Measurements from ENCODE around the gene TUFT1. TPM values are rescaled to one million over a fixed set of nuclear protein-coding genes. Genes with fewer than 3 reads are reported as not detected.

TUFT1 gene
- total and polyA plus RNA-seq, 7 donors: 8.0 to 18.0 (median 12.1) TPM

DNA sequence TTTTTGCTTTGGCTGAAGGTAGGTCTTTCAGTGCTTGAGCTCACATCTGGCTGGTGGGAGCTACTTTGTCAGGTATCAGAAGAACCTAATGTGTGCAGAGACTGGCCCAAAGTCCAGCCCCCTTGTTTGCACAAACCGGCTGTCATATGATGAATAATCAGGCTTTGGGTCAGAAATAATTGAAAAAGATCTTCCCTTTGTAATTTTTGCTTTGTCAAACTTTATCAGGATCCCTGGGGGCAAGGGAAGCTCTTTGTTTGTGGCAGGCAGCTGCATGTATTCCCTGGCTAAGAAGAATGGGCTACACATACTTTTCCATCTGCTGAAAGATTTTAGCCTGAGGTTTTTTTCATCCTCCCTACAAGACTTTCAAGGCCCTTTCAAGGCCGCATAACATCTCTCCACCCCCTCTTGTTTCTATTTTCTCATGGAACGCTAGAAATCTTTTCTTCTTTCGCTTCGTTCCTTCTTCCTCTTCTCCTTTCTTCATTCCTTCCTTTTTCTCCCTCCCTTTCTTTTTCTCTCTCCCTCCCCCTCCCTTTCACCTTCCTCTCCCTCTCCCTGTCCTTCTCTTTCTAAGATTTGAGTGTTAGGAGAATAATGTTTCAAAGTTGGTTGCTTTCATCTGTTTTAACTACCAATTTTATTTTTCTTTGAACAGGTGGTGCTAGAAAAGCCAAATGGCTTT, 25.5 kb downstream of the TUFT1 start:
- H3K9me3 ChIP-seq: no peaks in the 10 kb centered on the region
- intact Hi-C loops (cut with DNase I): no loop called here
- no peak overlapping the region for H3K4me3 ChIP-seq
- H3K27ac ChIP-seq: no peak overlapping the region
- DNase-seq: no peak
- peaks cover 0 to 7% (median 0%) of the 10 kb centered on the region in 4 donors for H3K4me1 ChIP-seq
- WGBS, 2 donors: 59 to 81% methylated on average over 5 of the region's 5 CpGs
- H3K27me3 ChIP-seq: no peaks in the 10 kb centered on the region
- H3K36me3 ChIP-seq: peaks cover 0 to 66% (median 13%) of the 10 kb centered on the region in 4 donors
- TF ChIP-seq, protein P1, sequence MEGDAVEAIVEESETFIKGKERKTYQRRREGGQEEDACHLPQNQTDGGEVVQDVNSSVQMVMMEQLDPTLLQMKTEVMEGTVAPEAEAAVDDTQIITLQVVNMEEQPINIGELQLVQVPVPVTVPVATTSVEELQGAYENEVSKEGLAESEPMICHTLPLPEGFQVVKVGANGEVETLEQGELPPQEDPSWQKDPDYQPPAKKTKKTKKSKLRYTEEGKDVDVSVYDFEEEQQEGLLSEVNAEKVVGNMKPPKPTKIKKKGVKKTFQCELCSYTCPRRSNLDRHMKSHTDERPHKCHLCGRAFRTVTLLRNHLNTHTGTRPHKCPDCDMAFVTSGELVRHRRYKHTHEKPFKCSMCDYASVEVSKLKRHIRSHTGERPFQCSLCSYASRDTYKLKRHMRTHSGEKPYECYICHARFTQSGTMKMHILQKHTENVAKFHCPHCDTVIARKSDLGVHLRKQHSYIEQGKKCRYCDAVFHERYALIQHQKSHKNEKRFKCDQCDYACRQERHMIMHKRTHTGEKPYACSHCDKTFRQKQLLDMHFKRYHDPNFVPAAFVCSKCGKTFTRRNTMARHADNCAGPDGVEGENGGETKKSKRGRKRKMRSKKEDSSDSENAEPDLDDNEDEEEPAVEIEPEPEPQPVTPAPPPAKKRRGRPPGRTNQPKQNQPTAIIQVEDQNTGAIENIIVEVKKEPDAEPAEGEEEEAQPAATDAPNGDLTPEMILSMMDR (IDR thresholded peaks at IDR 0.05): no peak
- TF ChIP-seq EP300 (IDR thresholded peaks at IDR 0.05): no peak
- TF ChIP-seq POLR2AphosphoS5 (IDR thresholded peaks at IDR 0.05): no peak
- TF ChIP-seq POLR2A (IDR thresholded peaks at IDR 0.05): no peak

DNA sequence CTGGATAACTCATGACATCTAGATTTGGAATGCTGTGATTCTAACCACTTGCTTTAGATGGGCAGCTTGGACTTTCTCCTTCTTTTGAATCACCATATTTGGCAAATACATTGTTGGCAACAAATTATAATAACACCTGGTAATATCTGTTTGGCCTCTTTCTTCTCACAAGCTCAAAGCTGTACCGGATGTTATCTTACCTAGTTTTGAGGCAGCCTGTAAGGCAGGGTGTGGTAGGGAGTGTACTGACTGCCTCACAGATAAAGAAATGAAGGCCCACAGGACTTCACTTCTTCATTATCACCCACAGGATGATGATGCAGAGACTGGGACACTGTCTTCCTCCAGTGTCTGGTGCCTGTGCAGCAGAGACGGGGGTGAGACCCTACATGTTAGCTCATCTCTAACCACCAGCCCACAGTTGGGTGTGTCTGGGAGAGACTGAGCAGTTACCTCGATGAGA, 28.5 kb downstream of the TUFT1 start:
- Histone ChIP-seq H3K9me3 (no peaks in the 10 kb centered on the region), H3K27me3 (no peaks in the 10 kb centered on the region), H3K27ac (no peak overlapping the region), H3K36me3 (peaks cover 0 to 75% (median 12%) of the 10 kb centered on the region in 4 donors), H3K4me3 (no peak overlapping the region), H3K4me1 (no peaks in the 10 kb centered on the region)
- WGBS, 2 donors: 25 to 72% methylated on average over 3 of the region's 3 CpGs
- TF ChIP-seq POLR2AphosphoS5 (IDR thresholded peaks at IDR 0.05) (no peak), EP300 (IDR thresholded peaks at IDR 0.05) (no peak), POLR2A (IDR thresholded peaks at IDR 0.05) (no peak)
- TF ChIP-seq, protein P1 (IDR thresholded peaks at IDR 0.05): no peak
- no peak for DNase-seq
- intact Hi-C loops (cut with DNase I): no loop called here

DNA sequence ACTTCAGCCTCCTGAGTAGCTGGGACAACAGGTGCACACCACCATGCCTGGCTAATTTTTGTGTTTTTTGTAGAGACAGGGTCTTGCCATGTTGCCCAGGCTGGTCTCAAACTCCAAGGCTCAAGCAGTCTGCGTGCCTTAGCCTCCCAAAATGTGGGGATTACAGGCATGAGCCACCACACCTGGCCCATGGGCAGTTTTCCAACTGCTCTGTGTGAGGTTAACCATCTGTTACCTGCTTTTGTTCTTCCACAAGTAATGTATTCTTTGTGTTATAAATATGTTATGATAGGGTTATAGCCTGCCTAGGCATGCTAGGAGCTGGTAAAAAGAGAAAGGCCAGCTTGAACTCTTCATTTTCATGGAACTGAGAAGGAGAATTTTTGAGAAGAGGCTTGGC, 30.7 kb downstream of the TUFT1 start:
- Histone ChIP-seq H3K36me3 (peaks cover 0 to 73% (median 16%) of the 10 kb centered on the region in 4 donors), H3K27ac (no peak overlapping the region), H3K27me3 (no peaks in the 10 kb centered on the region), H3K4me1 (no peaks in the 10 kb centered on the region), H3K4me3 (no peak overlapping the region), H3K9me3 (no peaks in the 10 kb centered on the region)
- no peak for DNase-seq
- intact Hi-C loops (cut with DNase I): no loop called here
- 19 to 72% methylated on average over 1 of the region's 1 CpG for WGBS, 2 donors
- no peak for TF ChIP-seq POLR2AphosphoS5 (IDR thresholded peaks at IDR 0.05)
- no peak for TF ChIP-seq EP300 (IDR thresholded peaks at IDR 0.05)
- TF ChIP-seq POLR2A (IDR thresholded peaks at IDR 0.05): no peak
- TF ChIP-seq, protein P1 (IDR thresholded peaks at IDR 0.05): no peak

DNA sequence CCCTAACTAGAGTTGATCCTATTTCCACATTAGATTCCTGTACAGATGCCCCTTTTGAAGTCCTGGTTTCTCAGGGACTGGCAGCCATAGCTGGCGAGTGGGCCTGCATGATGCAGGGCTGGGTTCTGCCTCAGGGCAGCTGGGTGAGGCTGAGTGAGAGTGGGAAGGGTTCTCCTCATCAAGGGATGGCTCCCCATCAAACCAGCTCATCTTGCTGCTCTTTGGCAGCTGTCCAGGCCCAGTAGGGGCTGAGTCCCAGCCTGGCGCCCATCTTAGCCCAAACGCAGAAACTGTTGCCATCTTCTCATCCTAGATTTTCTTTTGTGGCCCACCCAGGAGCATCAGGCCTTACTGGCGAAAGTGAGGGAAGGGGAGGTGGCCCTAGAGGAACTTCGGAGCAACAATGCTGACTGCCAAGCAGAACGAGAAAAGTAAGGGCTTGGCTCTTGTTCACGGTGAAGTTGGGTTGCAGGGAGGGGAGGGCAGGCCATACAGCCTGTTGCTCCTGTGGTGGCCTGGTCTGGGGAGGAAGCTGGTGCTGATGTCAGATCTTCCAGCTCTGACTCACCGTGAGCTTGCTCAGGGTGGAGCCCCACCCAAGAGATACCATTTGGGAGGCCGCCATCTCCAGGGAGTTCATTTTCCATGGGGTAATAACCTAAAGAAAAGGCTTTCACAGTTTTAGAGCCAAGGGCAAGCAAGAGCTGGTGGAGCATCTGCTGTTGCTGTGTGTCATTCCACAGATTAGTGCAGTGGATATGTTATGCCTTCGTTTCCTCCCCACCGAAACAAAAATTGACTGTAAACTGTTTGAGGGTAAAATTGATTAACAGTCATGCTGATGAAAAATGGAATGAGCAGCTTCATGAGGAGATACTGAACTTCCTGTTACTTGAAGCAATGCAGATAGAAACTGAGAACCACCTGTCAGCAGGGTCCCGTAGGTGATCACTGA, 34.7 kb downstream of the TUFT1 start:
- WGBS, 2 donors: 80 to 82% methylated on average over 12 of the region's 12 CpGs
- H3K4me3 ChIP-seq: no peak overlapping the region
- no peaks in the 10 kb centered on the region for H3K9me3 ChIP-seq
- peaks cover 7 to 78% (median 21%) of the 10 kb centered on the region in 4 donors for H3K36me3 ChIP-seq
- H3K27me3 ChIP-seq: no peaks in the 10 kb centered on the region
- no peaks in the 10 kb centered on the region for H3K4me1 ChIP-seq
- intact Hi-C loops (cut with DNase I): no loop called here
- no peak overlapping the region for H3K27ac ChIP-seq
- DNase-seq: no peak
- TF ChIP-seq, protein P1 (IDR thresholded peaks at IDR 0.05): no peak
- TF ChIP-seq POLR2A (IDR thresholded peaks at IDR 0.05) (no peak), POLR2AphosphoS5 (IDR thresholded peaks at IDR 0.05) (no peak), EP300 (IDR thresholded peaks at IDR 0.05) (no peak)
